HepG2 (cell line): Measurements from ENCODE around the gene SKP1. TPM values are rescaled to one million over a fixed set of nuclear protein-coding genes. Genes with fewer than 3 reads are reported as not detected.

Experiments
- CHD2 ChIP-seq: IDR thresholded peaks from 2 replicates; pipeline ENCODE4 v1.6.1; 2011; ENCODE audit warnings: low read depth, low read length, improper control_type of control experiment
- GABPA ChIP-seq, 2 experiments: IDR thresholded peaks; 2 replicates each; pipeline ENCODE4 v1.6.1; 2011 to 2016; ENCODE audit warnings: low read depth in 2 of 2, low read length in 1 of 2, missing biosample characterization in 1 of 2, missing genetic modification characterization in 1 of 2
- HES4 ChIP-seq: sonication (generic); formaldehyde crosslinking; IDR thresholded peaks from 2 replicates; pipeline ENCODE4 v1.9.0; 2021; ENCODE audit warnings: mild to moderate bottlenecking, missing genetic modification reagents, borderline replicate concordance
- JUN ChIP-seq: sonication (generic); formaldehyde crosslinking; IDR thresholded peaks from 2 replicates; pipeline ENCODE4 v1.4.0; 2020; ENCODE audit warnings: mild to moderate bottlenecking, missing genetic modification reagents
- KDM5B ChIP-seq: sonication (generic); formaldehyde crosslinking; IDR thresholded peaks from 2 replicates; pipeline ENCODE4 v1.4.0; 2020; ENCODE audit warnings: missing genetic modification reagents, mild to moderate bottlenecking, borderline replicate concordance
- KLF16 ChIP-seq, 2 experiments: sonication (generic) in 1 of 2; formaldehyde crosslinking in 1 of 2; IDR thresholded peaks; 2 replicates each; pipeline versions ENCODE4 v1.6.1 to v1.8.0; 2016 to 2023; ENCODE audit warnings: missing genetic modification reagents in 2 of 2, missing compliant biosample characterization in 1 of 2
- MXI1 ChIP-seq: IDR thresholded peaks from 3 replicates; pipeline ENCODE4 v1.6.1; 2012; ENCODE audit warnings: low read depth, low read length, inconsistent platforms, borderline replicate concordance
- NFKB2 ChIP-seq: sonication (generic); formaldehyde crosslinking; IDR thresholded peaks from 2 replicates; pipeline ENCODE4 v1.4.0; 2020; ENCODE audit warnings: missing genetic modification reagents, borderline replicate concordance
- NRL ChIP-seq: sonication (generic); formaldehyde crosslinking; IDR thresholded peaks from 2 replicates; pipeline ENCODE4 v1.5.0; 2020; ENCODE audit warnings: missing genetic modification reagents, mild to moderate bottlenecking, moderate library complexity, borderline replicate concordance
- ONECUT2 ChIP-seq: sonication (generic); formaldehyde crosslinking; IDR thresholded peaks from 2 replicates; pipeline ENCODE4 v1.4.0; 2020; ENCODE audit warnings: missing genetic modification reagents
- POLR2A ChIP-seq, 2 experiments: IDR thresholded peaks; 2 replicates each; pipeline ENCODE4 v1.6.1; 2011; ENCODE audit warnings: low read depth in 2 of 2, low read length in 2 of 2, mild to moderate bottlenecking in 1 of 2, moderate library complexity in 1 of 2; ENCODE audit not compliant: insufficient read depth in 1 of 2
- RBFOX2 ChIP-seq: fragments of 200-400 bp; formaldehyde crosslinking; IDR thresholded peaks from 2 replicates; pipeline ENCODE4 v1.6.1; 2017; ENCODE audit warnings: low read depth, mild to moderate bottlenecking, low read length
- RXRA ChIP-seq: sonication (generic); formaldehyde crosslinking; IDR thresholded peaks from 2 replicates; pipeline ENCODE4 v1.5.1; 2020; ENCODE audit warnings: missing genetic modification reagents
- TOE1 ChIP-seq: sonication (generic); formaldehyde crosslinking; IDR thresholded peaks from 2 replicates; pipeline ENCODE4 v1.4.0; 2020; ENCODE audit warnings: mild to moderate bottlenecking, missing genetic modification reagents
- ZC3H4 ChIP-seq: sonication (generic); formaldehyde crosslinking; IDR thresholded peaks from 2 replicates; pipeline ENCODE4 v1.4.0; 2020; ENCODE audit warnings: missing genetic modification reagents, borderline replicate concordance
- ZMYM3 ChIP-seq: sonication (generic); formaldehyde crosslinking; IDR thresholded peaks from 2 replicates; pipeline ENCODE4 v1.5.1; 2020; ENCODE audit warnings: mild to moderate bottlenecking, missing genetic modification reagents
- ZNF101 ChIP-seq: sonication (generic); formaldehyde crosslinking; IDR thresholded peaks from 2 replicates; pipeline ENCODE4 v1.4.0; 2020; ENCODE audit warnings: mild to moderate bottlenecking, low read depth, missing genetic modification reagents, borderline replicate concordance
- ZNF772 ChIP-seq: sonication (generic); formaldehyde crosslinking; IDR thresholded peaks from 2 replicates; pipeline ENCODE4 v1.5.0; 2020; ENCODE audit warnings: mild to moderate bottlenecking, missing genetic modification reagents
- ZSCAN21 ChIP-seq: sonication (generic); formaldehyde crosslinking; IDR thresholded peaks from 2 replicates; pipeline ENCODE4 v1.8.0; 2022; ENCODE audit warnings: mild to moderate bottlenecking, missing genetic modification reagents, moderate library complexity, borderline replicate concordance
- polyA plus RNA-seq, 8 experiments: library from polyadenylated mRNA; depleted of rRNA in 3 of 8; stranded (reverse) in 7 of 8; unstranded in 1 of 8; fragments of >200 nt; fragmentation: Illumina TruSeq in 4 of 8; extraction: Trizol in 4 of 8; gene quantifications; 2 replicates each; pipeline versions ENCODE4 v1.2.1 to v1.2.3, GENCODE V29; 2011 to 2016; ENCODE audit warnings: low read depth in 4 of 8, missing spikeins in 1 of 8, mixed read lengths in 1 of 8; ENCODE audit not compliant: insufficient read depth in 1 of 8
- total RNA-seq, 5 experiments: library from RNA; depleted of rRNA; stranded (reverse); fragments of >200 nt; fragmentation: Illumina TruSeq; extraction: Trizol; gene quantifications; 2 replicates each; pipeline ENCODE4 v1.2.3, GENCODE V29; 2016; ENCODE audit warnings: low read depth in 1 of 5
- TF ChIP-seq, protein P1 (sequence below): sonication (generic); formaldehyde crosslinking; IDR thresholded peaks from 2 replicates; pipeline ENCODE4 v1.8.1; 2023; ENCODE audit warnings: mild to moderate bottlenecking, inconsistent platforms, moderate library complexity, missing genetic modification reagents, borderline replicate concordance
- TF ChIP-seq, protein P2 (sequence below): sonication (generic); formaldehyde crosslinking; IDR thresholded peaks from 2 replicates; pipeline ENCODE4; 2020; ENCODE audit warnings: missing genetic modification reagents, mild to moderate bottlenecking, borderline replicate concordance
- TF ChIP-seq, protein P3 (sequence below): sonication (generic); formaldehyde crosslinking; IDR thresholded peaks from 2 replicates; pipeline ENCODE4 v1.4.0; 2020; ENCODE audit warnings: mild to moderate bottlenecking, missing genetic modification reagents
- TF ChIP-seq, protein P4 (sequence below): IDR thresholded peaks from 2 replicates; pipeline ENCODE4 v1.6.1; 2016; ENCODE audit warnings: mild to moderate bottlenecking, missing biosample characterization, missing genetic modification reagents
- TF ChIP-seq, protein P5 (sequence below): IDR thresholded peaks from 2 replicates; pipeline ENCODE4 v1.6.1; 2016; ENCODE audit warnings: mild to moderate bottlenecking

SKP1 gene
- total and polyA plus RNA-seq, 2 of the 13 experiments (the other 11 are each of a cell fraction or from before 2014, with no cell fraction given): 134 to 340 TPM

DNA sequence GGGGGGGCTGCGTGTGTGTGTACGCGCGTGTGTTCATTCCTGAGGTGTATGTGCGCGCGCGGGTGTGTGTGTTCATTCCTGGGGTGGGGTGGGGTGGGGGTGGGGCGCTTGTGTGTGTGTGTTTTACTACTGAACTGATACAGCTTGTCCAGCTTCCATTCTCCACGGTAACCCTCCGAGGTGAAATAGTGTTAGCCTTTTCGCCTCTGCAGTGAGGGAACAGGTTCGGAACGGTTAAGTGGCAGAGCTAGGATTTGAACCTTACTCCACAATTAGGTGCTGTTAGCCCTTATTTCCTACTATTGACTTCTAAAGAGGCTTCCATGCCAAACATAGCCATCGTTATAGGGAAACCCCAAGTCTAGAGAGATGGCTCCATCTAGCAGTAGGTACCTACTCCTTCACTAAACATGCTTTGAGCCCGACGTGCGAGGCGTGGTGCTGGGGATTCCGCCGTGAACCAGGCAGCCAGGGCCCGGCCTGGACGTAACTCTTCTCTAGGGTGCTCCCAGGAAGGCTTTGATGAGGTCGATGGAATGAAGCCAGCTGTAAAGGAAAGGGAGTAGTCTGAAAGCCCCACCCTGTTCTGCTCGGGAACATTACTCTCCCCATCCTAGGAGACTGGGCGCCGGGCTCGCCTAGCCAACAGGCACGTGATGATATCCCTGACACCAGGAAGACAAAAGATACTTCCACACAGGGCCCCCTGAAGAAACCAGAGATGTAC lies 782 bp upstream of the SKP1 start (continued):
- TF ChIP-seq, protein P1, sequence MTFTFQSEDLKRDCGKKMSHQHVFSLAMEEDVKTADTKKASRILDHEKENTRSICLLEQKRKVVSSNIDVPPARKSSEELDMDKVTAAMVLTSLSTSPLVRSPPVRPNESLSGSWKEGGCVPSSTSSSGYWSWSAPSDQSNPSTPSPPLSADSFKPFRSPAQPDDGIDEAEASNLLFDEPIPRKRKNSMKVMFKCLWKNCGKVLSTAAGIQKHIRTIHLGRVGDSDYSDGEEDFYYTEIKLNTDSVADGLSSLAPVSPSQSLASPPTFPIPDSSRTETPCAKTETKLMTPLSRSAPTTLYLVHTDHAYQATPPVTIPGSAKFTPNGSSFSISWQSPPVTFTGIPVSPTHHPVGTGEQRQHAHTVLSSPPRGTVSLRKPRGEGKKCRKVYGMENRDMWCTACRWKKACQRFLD: no peak
- TF ChIP-seq, protein P2, sequence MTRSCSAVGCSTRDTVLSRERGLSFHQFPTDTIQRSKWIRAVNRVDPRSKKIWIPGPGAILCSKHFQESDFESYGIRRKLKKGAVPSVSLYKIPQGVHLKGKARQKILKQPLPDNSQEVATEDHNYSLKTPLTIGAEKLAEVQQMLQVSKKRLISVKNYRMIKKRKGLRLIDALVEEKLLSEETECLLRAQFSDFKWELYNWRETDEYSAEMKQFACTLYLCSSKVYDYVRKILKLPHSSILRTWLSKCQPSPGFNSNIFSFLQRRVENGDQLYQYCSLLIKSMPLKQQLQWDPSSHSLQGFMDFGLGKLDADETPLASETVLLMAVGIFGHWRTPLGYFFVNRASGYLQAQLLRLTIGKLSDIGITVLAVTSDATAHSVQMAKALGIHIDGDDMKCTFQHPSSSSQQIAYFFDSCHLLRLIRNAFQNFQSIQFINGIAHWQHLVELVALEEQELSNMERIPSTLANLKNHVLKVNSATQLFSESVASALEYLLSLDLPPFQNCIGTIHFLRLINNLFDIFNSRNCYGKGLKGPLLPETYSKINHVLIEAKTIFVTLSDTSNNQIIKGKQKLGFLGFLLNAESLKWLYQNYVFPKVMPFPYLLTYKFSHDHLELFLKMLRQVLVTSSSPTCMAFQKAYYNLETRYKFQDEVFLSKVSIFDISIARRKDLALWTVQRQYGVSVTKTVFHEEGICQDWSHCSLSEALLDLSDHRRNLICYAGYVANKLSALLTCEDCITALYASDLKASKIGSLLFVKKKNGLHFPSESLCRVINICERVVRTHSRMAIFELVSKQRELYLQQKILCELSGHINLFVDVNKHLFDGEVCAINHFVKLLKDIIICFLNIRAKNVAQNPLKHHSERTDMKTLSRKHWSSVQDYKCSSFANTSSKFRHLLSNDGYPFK (CRISPR knock-in tag): no peak
- TF ChIP-seq ZNF101 (CRISPR knock-in tag) (no peak), MXI1 (no peak; the same call in 2 of the 3 replicates), ZSCAN21 (CRISPR knock-in tag) (no peak), ZMYM3 (no peak), NRL (CRISPR knock-in tag) (no peak), NFKB2 (CRISPR knock-in tag) (peak; percentile 40; the same call in 1 of the 2 replicates), RBFOX2 (no peak), ONECUT2 (CRISPR knock-in tag) (no peak), GABPA (IDR thresholded peaks at IDR 0.05; ENCODE audit: low read depth, low read length) (no peak), GABPA (CRISPR knock-in tag; IDR thresholded peaks at IDR 0.05; ENCODE audit: low read depth) (no peak), POLR2A (IDR thresholded peaks at IDR 0.05; ENCODE audit: insufficient read depth in 1 of 2, low read depth in 2 of 2, low read length in 2 of 2) (peak in 1 of 2 experiments; percentile 50; a peak in 2 of 4 replicates), ZC3H4 (no peak), KLF16 (CRISPR knock-in tag; IDR thresholded peaks at IDR 0.05) (no peak), KDM5B (no peak), HES4 (CRISPR knock-in tag) (no peak), RXRA (CRISPR knock-in tag) (no peak), JUN (CRISPR knock-in tag) (no peak), CHD2 (no peak), ZNF772 (CRISPR knock-in tag) (0 out of 2 replicates have a peak, but pooled peaks have one; percentile 51), TOE1 (no peak)
- TF ChIP-seq, protein P3, sequence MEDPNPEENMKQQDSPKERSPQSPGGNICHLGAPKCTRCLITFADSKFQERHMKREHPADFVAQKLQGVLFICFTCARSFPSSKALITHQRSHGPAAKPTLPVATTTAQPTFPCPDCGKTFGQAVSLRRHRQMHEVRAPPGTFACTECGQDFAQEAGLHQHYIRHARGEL (CRISPR knock-in tag): no peak
- TF ChIP-seq, protein P4, sequence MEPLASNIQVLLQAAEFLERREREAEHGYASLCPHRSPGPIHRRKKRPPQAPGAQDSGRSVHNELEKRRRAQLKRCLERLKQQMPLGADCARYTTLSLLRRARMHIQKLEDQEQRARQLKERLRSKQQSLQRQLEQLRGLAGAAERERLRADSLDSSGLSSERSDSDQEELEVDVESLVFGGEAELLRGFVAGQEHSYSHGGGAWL (CRISPR knock-in tag): no peak
- TF ChIP-seq, protein P5, sequence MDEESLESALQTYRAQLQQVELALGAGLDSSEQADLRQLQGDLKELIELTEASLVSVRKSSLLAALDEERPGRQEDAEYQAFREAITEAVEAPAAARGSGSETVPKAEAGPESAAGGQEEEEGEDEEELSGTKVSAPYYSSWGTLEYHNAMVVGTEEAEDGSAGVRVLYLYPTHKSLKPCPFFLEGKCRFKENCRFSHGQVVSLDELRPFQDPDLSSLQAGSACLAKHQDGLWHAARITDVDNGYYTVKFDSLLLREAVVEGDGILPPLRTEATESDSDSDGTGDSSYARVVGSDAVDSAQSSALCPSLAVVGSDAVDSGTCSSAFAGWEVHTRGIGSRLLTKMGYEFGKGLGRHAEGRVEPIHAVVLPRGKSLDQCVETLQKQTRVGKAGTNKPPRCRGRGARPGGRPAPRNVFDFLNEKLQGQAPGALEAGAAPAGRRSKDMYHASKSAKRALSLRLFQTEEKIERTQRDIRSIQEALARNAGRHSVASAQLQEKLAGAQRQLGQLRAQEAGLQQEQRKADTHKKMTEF (CRISPR knock-in tag): 0 out of 2 replicates have a peak, but pooled peaks have one; percentile 13
